ENCODE results near the gene FANCD2.

GRCh38 chr3:10023587-10024310 is 2.5 kb upstream of the FANCD2 start:
- TF ChIP-seq POLR2A (IDR thresholded peaks at IDR 0.05), result no peak
- TF ChIP-seq, protein P1, sequence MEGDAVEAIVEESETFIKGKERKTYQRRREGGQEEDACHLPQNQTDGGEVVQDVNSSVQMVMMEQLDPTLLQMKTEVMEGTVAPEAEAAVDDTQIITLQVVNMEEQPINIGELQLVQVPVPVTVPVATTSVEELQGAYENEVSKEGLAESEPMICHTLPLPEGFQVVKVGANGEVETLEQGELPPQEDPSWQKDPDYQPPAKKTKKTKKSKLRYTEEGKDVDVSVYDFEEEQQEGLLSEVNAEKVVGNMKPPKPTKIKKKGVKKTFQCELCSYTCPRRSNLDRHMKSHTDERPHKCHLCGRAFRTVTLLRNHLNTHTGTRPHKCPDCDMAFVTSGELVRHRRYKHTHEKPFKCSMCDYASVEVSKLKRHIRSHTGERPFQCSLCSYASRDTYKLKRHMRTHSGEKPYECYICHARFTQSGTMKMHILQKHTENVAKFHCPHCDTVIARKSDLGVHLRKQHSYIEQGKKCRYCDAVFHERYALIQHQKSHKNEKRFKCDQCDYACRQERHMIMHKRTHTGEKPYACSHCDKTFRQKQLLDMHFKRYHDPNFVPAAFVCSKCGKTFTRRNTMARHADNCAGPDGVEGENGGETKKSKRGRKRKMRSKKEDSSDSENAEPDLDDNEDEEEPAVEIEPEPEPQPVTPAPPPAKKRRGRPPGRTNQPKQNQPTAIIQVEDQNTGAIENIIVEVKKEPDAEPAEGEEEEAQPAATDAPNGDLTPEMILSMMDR (IDR thresholded peaks at IDR 0.05), result no peak
- no peak for TF ChIP-seq POLR2AphosphoS5 (IDR thresholded peaks at IDR 0.05; ENCODE audit: insufficient read depth in 1 of 2, low read depth in 1 of 2)
